ENCODE results near the gene PGLYRP4.
"Not testable (repeated sequence)": the region's sequence is repeated elsewhere in the genome, so short reads cannot be mapped to it uniquely, and the experiment has no call there.

PGLYRP4 gene

DNA sequence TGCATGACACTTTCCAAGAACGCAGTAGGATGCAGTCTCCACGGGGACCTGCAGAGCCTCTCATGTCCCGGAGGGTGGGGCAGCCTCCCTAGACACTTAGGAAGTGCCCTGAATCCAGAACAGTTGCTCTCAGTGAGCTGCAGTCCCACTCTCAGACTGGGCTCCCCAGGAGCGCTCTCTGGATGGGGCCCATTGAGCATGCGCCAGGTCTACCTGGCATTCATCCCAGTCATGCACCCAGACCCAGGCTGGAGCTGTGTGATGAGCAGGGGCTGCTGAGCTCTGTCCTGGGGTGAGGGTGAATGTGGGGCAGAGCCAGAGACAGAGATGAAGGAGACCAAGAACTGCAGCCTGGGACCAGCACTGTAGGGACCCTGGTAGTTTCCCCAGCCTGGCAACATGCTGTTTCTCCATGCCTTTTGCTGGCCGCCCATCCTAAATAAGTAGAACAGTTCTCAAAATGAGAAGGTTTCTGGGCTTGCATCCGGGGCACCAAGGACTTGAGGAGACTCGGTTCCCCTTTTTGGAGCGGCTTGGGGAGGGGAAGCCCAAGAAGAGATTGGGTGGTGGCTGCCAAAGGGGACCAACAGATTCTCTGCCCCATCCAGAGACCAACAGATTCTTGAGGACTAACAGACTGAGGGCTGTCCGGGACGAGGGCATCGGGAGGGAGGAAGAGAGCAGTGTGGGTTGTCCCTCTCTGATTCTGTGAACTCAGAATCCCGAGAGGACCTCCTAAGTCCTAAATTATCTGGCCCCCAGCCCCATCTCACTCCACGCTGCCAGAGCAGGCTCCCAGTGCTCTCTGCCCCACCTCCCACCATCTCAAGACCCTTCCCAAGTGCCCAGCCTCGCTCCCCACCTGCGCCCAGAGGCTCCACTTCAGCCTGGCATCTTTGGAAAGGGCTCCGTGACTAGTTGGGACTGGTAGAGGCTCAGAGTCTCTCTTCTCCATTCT lies 1.0 kb upstream of the PGLYRP4 start:
- intact Hi-C loops (cut with DNase I; ENCODE audit: low total_unique reads) = loop anchor here (5.0 kb wide), 1 partner anchor 143 kb away; no protein-coding TSS in a partner anchor
- Histone ChIP-seq H3K4me3 (no peak overlapping the region), H3K27me3 (peaks cover 0 to 56% of the 10 kb centered on the region in 2 donors), H3K27ac (no peak overlapping the region), H3K4me1 (no peaks in the 10 kb centered on the region), H3K36me3 (no peaks in the 10 kb centered on the region), H3K9me3 (no peaks in the 10 kb centered on the region)
- DNase-seq = no peak
- TF ChIP-seq, protein P1, sequence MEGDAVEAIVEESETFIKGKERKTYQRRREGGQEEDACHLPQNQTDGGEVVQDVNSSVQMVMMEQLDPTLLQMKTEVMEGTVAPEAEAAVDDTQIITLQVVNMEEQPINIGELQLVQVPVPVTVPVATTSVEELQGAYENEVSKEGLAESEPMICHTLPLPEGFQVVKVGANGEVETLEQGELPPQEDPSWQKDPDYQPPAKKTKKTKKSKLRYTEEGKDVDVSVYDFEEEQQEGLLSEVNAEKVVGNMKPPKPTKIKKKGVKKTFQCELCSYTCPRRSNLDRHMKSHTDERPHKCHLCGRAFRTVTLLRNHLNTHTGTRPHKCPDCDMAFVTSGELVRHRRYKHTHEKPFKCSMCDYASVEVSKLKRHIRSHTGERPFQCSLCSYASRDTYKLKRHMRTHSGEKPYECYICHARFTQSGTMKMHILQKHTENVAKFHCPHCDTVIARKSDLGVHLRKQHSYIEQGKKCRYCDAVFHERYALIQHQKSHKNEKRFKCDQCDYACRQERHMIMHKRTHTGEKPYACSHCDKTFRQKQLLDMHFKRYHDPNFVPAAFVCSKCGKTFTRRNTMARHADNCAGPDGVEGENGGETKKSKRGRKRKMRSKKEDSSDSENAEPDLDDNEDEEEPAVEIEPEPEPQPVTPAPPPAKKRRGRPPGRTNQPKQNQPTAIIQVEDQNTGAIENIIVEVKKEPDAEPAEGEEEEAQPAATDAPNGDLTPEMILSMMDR (IDR thresholded peaks at IDR 0.05) = no peak

DNA sequence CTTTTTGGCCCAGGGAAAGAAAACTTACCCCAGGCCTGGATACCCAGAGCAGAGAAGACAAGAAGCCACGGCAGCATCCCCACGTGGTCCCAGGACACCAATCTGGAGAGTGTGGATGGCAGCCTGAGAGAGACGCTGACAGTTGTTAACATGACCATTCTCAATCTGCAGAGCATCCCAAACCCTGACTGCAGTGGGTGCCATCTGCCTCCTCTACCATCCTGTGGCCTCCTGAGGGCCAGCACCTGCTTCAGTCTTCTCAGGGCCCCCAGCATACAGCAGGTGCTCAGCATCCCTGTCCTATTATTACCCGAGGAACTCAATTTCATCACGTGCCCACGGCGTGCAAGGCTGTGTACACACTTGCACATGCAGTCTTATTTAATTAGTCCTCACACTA lies 785 bp downstream of the PGLYRP4 start:
- Histone ChIP-seq H3K4me1 (no peaks in the 10 kb centered on the region), H3K9me3 (no peaks in the 10 kb centered on the region), H3K4me3 (no peak overlapping the region), H3K27me3 (peaks cover 0 to 59% of the 10 kb centered on the region in 2 donors), H3K27ac (no peak overlapping the region), H3K36me3 (no peaks in the 10 kb centered on the region)
- no peak for DNase-seq
- intact Hi-C loops (cut with DNase I; ENCODE audit: low total_unique reads) = no loop called here
- TF ChIP-seq, protein P1 (IDR thresholded peaks at IDR 0.05) = no peak

DNA sequence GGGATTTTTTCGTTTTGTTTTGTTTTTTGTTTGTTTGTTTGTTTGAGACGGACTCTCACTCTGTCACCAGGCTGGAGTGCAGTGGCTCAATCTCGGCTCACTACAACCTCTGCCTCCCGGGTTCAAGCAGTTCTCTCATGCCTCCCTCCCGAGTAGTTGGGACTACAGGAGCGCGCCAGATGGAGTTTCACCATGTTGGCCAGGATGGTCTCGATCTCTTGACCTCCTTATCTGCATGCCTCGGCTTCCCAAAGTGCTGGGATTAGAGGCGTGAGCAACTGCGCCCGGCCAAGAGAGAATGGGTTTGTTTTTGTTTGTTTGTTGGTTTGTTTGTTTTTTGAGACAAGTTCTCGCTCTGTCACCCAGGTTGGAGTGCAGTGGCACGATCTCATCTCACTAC lies 1.6 kb downstream of the PGLYRP4 start:
- H3K4me3 ChIP-seq; H3K4me1 ChIP-seq; H3K36me3 ChIP-seq; H3K9me3 ChIP-seq; DNase-seq; H3K27ac ChIP-seq; intact Hi-C loops (cut with DNase I; ENCODE audit: low total_unique reads): not testable (repeated sequence)
- H3K27me3 ChIP-seq = peaks cover 0 to 61% of the 10 kb centered on the region in 2 donors

DNA sequence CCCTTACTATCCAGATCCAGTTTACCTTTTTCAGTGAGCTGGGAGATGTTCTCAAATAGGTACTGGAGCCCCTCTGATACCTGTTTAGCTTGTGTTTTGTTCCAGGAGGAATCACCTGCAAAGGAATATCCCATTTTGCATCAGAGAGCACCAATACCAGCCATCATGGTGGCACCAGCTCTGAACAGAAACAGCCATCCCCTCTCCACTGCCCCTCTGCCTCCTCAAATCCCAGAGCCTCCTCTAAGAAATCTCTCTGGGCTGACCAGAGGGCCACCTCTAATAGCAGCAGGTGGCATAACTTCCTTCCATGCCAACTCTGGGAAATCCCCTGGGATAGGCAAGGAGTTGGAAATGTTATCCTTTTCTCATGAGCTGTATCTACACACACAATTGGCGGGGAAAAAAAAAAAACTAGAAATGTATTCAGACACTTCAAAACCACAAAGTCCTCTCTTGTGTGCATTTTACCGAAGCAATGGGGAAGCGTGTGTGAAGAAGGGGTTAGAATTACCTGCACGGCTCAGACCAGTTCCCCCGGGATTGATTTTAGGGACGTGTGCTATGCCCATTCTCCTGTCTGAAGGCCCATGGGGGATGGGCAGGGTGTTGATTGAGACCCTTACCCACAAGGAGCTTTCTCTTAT lies 2.4 kb downstream of the PGLYRP4 start:
- no peak for DNase-seq
- intact Hi-C loops (cut with DNase I; ENCODE audit: low total_unique reads) = no loop called here
- TF ChIP-seq, protein P1 (IDR thresholded peaks at IDR 0.05) = no peak
- Histone ChIP-seq H3K4me1 (no peaks in the 10 kb centered on the region), H3K27me3 (peaks cover 0 to 60% of the 10 kb centered on the region in 2 donors), H3K27ac (no peak overlapping the region), H3K36me3 (no peaks in the 10 kb centered on the region), H3K9me3 (no peaks in the 10 kb centered on the region), H3K4me3 (no peak overlapping the region)

DNA sequence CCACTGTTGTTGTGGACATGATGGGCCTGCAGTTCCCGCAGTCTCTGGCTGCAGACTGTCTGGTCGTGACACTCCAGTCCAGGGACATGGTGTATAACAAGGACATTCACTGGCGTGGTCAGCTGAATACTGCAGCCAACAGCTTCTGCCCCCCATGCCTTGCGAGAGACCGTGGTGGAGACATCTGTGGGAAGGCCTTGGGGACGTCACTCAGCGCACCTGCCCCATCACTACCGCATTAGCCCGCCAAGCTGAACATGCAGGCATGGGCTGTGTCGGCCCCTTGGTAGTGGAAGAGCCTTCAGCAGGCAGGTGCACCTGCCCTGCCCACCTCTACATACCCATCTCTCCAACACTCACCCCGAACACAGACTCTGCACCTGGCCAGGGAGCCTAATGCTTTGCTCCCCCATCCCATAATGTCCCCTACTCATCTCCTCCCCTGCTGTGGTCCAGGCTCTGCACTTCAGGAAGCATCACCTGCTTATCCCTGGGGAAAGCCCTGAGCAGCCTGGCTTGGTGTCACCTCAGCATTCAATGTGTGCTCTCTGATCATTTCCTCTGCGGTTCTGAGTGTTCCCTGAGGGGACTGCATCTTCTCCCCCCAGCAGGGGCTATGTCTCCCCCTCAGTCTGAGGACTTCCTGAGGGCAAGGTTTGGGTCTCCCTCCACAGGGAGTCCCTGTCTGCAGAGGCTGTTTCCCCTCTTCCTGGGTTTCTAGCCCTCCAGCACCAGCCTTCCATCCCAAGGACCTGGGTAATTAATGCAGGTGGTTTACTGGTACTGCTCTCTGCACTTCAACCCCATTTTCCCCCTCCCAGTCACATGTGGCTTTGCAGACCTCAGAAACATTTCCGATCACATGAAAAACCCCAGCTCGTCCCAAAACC lies 3.2 kb downstream of the PGLYRP4 start:
- Histone ChIP-seq H3K27ac (no peak overlapping the region), H3K36me3 (no peaks in the 10 kb centered on the region), H3K27me3 (peaks cover 0 to 58% of the 10 kb centered on the region in 2 donors), H3K4me3 (no peak overlapping the region), H3K9me3 (no peaks in the 10 kb centered on the region), H3K4me1 (no peaks in the 10 kb centered on the region)
- intact Hi-C loops (cut with DNase I; ENCODE audit: low total_unique reads) = no loop called here
- DNase-seq = no peak
- TF ChIP-seq, protein P1 (IDR thresholded peaks at IDR 0.05) = no peak
